HEK293T (cell line): ENCODE results near the gene WDR44.

ENCODE experiments used
- CTCF ChIA-PET: fragments of 350-600 bp; formaldehyde crosslinking; extraction: SDS; loops from one replicate; lab custom pipeline; 2021; ENCODE audit warnings: antibody characterized with exemption, inconsistent platforms; lab: Yijun Ruan, JAX
- POLR2A ChIA-PET: fragments of 350-600 bp; formaldehyde crosslinking; extraction: SDS; loops from one replicate; lab custom pipeline; 2020; ENCODE audit warnings: antibody characterized with exemption, inconsistent platforms; lab: Yijun Ruan, JAX
- DNase-seq: peaks from one replicate; pipeline ENCODE4 v3.0.0; 2012; ENCODE audit warnings: mixed read lengths; ENCODE audit errors: extremely low spot score
- ARNT ChIP-seq: fragments of 450-650 bp; IDR thresholded peaks from 2 replicates; pipeline ENCODE4 v1.6.1; 2017; ENCODE audit warnings: mild to moderate bottlenecking
- BHLHE40 ChIP-seq: fragments of 450-650 bp; IDR thresholded peaks from 2 replicates; pipeline ENCODE4 v1.6.1; 2016; ENCODE audit warnings: mild to moderate bottlenecking, moderate library complexity, borderline replicate concordance
- CTBP1 ChIP-seq: fragments of 450-650 bp; IDR thresholded peaks from 2 replicates; pipeline ENCODE4 v1.6.1; 2016; ENCODE audit warnings: borderline replicate concordance
- ELF4 ChIP-seq: fragments of 450-650 bp; IDR thresholded peaks from 2 replicates; pipeline ENCODE4 v1.6.1; 2017; ENCODE audit warnings: antibody characterized with exemption
- FOXA1 ChIP-seq: fragments of 450-650 bp; IDR thresholded peaks from 2 replicates; pipeline ENCODE4 v1.6.1; 2016; ENCODE audit warnings: mild to moderate bottlenecking
- FOXK2 ChIP-seq: fragments of 450-650 bp; IDR thresholded peaks from 2 replicates; pipeline ENCODE4 v1.6.1; 2016; ENCODE audit warnings: mild to moderate bottlenecking
- FOXM1 ChIP-seq: fragments of 450-650 bp; IDR thresholded peaks from 2 replicates; pipeline ENCODE4 v1.6.1; 2017; ENCODE audit warnings: mild to moderate bottlenecking, borderline replicate concordance
- HDGF ChIP-seq: fragments of 450-650 bp; IDR thresholded peaks from 2 replicates; pipeline ENCODE4 v1.6.1; 2017; ENCODE audit warnings: antibody characterized with exemption, borderline replicate concordance
- L3MBTL2 ChIP-seq: fragments of 450-650 bp; conservative IDR thresholded peaks from 2 replicates; pipeline ENCODE4 v1.6.1; 2016; ENCODE audit warnings: mild to moderate bottlenecking
- LEF1 ChIP-seq: fragments of 450-650 bp; IDR thresholded peaks from 2 replicates; pipeline ENCODE4 v1.6.1; 2017; ENCODE audit warnings: mild to moderate bottlenecking, borderline replicate concordance
- NFRKB ChIP-seq: fragments of 450-650 bp; IDR thresholded peaks from 2 replicates; pipeline ENCODE4 v1.6.1; 2016; ENCODE audit warnings: mild to moderate bottlenecking, moderate library complexity
- PKNOX1 ChIP-seq: fragments of 450-650 bp; IDR thresholded peaks from 2 replicates; pipeline ENCODE4 v1.6.1; 2016
- SP1 ChIP-seq: fragments of 450-650 bp; IDR thresholded peaks from 2 replicates; pipeline ENCODE4 v1.6.1; 2017
- SUZ12 ChIP-seq: fragments of 450-650 bp; IDR thresholded peaks from 2 replicates; pipeline ENCODE4 v1.6.1; 2016; ENCODE audit warnings: mild to moderate bottlenecking
- TARDBP ChIP-seq: fragments of 450-650 bp; IDR thresholded peaks from 2 replicates; pipeline ENCODE4 v1.6.1; 2016
- ZNF384 ChIP-seq: fragments of 450-650 bp; IDR thresholded peaks from 2 replicates; pipeline ENCODE4 v1.6.1; 2016

WDR44 gene

GRCh38 chrX:118347736-118348135, 1.8 kb downstream of the WDR44 start:
- no peak for DNase-seq
- CTCF ChIA-PET: no interaction called here
- TF ChIP-seq FOXA1: no peak
- TF ChIP-seq LEF1: no peak
- no peak for TF ChIP-seq L3MBTL2
- no peak for TF ChIP-seq ELF4
- no peak for TF ChIP-seq HDGF
- no peak for TF ChIP-seq BHLHE40
- POLR2A ChIA-PET: no interaction called here

DNA sequence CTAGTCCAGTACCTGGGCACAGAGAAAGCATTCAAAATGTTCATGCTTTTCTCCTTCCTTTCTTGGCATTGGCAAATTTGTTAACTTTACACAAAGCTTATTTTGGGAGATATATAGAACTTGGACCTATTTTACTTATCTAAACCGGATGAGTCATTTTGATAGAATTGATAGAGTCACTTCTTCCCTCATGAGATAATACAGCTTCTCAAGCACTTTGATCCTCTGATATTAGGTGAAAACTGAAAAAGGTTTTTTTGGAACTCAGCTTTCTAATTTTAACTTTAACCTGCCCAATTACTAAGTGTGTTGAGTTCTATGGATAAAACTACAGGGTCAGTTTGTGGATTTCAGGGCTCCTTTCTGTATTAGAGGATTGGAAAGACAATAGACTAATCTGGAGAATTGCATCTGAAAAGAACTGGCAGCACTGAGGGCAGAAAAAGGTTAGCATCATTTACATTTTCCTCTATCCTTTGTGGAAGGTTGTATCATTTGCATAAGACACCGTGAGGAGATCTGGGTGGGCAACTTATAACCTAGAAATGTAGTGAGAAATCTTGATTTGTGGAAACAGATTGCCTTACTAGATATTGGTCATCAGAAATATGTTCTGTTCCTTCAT, 2.4 kb downstream of the WDR44 start:
- POLR2A ChIA-PET: no interaction called here
- TF ChIP-seq NFRKB (no peak), LEF1 (no peak), L3MBTL2 (no peak), SP1 (no peak), HDGF (no peak), ZNF384 (no peak), BHLHE40 (no peak), FOXK2 (no peak), FOXA1 (no peak), ELF4 (no peak), SUZ12 (no peak), TARDBP (no peak), CTBP1 (no peak), ARNT (no peak), PKNOX1 (no peak), FOXM1 (no peak)
- CTCF ChIA-PET: no interaction called here
- DNase-seq: no peak

- TF ChIP-seq FOXM1 (no peak), NFRKB (no peak), LEF1 (no peak), ZNF384 (peak; percentile 46; the same call in 1 of the 2 replicates), BHLHE40 (no peak)
- ChIA-PET CTCF (interaction anchor here (0.6 kb wide), 1 partner anchor 12 kb away, joined by 3 read pairs; no protein-coding TSS in a partner anchor), POLR2A (interaction anchor here (0.6 kb wide), 1 partner anchor 253 kb away, joined by 3 read pairs; no protein-coding TSS in a partner anchor)
- no peak for DNase-seq
Observed at GRCh38 chrX:118349188-118349587, 3.3 kb downstream of the WDR44 start.

DNA sequence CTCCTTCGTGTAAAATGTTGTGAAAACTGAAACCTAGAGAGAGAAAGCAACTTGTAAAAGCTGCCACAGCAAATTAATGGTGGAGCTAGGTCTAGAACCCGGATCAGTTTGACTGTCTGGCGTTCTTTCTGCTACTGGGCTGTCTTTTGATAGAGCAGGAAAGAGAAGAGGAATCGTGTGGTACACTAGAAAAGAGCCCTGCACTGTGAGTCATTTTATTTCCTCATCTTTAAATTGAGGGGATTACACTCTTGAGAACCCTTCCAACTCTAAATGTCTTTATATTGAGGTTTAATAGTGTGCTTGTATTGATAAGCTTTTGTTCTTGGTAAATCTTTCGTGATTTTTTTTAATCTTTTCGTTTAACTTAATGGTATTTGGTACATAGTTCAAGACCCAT, 4.3 kb downstream of the WDR44 start:
- POLR2A ChIA-PET: no interaction called here
- TF ChIP-seq SP1 (no peak), BHLHE40 (no peak), NFRKB (no peak), LEF1 (no peak), HDGF (no peak), PKNOX1 (no peak), CTBP1 (no peak), ELF4 (no peak), FOXA1 (no peak), SUZ12 (no peak), TARDBP (no peak), L3MBTL2 (no peak), FOXK2 (no peak), ARNT (no peak), FOXM1 (no peak), ZNF384 (no peak)
- CTCF ChIA-PET: no interaction called here
- no peak for DNase-seq

GRCh38 chrX:118350706-118351105, 4.8 kb downstream of the WDR44 start:
- no peak for DNase-seq
- TF ChIP-seq ELF4: no peak
- no peak for TF ChIP-seq SP1
- no peak for TF ChIP-seq HDGF
- no peak for TF ChIP-seq NFRKB
- TF ChIP-seq FOXA1: no peak
- ChIA-PET CTCF (no interaction called here), POLR2A (no interaction called here)

DNA sequence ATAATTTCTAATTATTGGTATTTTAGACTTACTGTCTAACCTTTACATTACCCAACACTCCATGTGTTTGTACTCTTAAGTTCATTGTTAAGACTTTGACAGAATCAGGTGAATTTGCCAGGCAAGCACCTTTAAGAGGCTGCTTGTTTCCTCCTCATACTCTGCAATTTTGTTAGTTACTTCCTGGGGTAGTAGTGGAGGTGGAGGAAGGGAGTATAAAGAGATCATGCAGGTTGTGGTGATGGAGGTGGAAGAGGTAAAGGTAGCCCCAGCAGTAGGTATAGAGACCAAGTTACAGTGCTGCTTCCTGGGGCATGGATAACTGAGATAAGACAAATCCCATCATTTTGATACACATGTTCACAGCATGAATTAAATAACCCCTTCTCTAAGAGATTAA, 6.7 kb downstream of the WDR44 start:
- POLR2A ChIA-PET: no interaction called here
- CTCF ChIA-PET: no interaction called here
- TF ChIP-seq ARNT (no peak), FOXM1 (no peak), ZNF384 (no peak), TARDBP (no peak), HDGF (no peak), FOXA1 (no peak), NFRKB (no peak), LEF1 (no peak), PKNOX1 (no peak), FOXK2 (no peak), CTBP1 (no peak), BHLHE40 (no peak), ELF4 (no peak)
- DNase-seq: no peak
